Measurements from ENCODE around the gene HOXD4.

HOXD4 gene

GRCh38 chr2:176114120-176114929, 37.0 kb upstream of the HOXD4 start:
- no peak for DNase-seq

- no peak for DNase-seq
These were observed 36.3 kb upstream of the HOXD4 start for GRCh38 chr2:176114930-176115625.

- no peak for DNase-seq
These were observed 35.2 kb upstream of the HOXD4 start, which contains the start of gene HOXD10 for GRCh38 chr2:176115883-176116813. HOXD10 (plus strand) TSS chr2:176116778; CDS start chr2:176116834, 56 bp downstream.

- DNase-seq = no peak
These were observed 34.1 kb upstream of the HOXD4 start for GRCh38 chr2:176117162-176117822.

- DNase-seq = no peak
These were observed 33.5 kb upstream of the HOXD4 start for GRCh38 chr2:176117823-176118371.

- no peak for DNase-seq
These were observed 32.6 kb upstream of the HOXD4 start for GRCh38 chr2:176118601-176119339.

GRCh38 chr2:176120364-176121189, 30.8 kb upstream of the HOXD4 start:
- no peak for DNase-seq

- no peak for DNase-seq
These were observed 29.9 kb upstream of the HOXD4 start for GRCh38 chr2:176121190-176122051.

- DNase-seq = no peak
These were observed 29.2 kb upstream of the HOXD4 start for GRCh38 chr2:176122052-176122682.

GRCh38 chr2:176122683-176123410, 28.5 kb upstream of the HOXD4 start, which contains the start of gene HOXD9:
HOXD9 (plus strand) TSS chr2:176122719; CDS start chr2:176122769, 50 bp downstream.
- no peak for DNase-seq

GRCh38 chr2:176123411-176124109, 27.8 kb upstream of the HOXD4 start:
- no peak for DNase-seq

GRCh38 chr2:176124110-176124946, 27.0 kb upstream of the HOXD4 start:
- DNase-seq = no peak

GRCh38 chr2:176124947-176125771, 26.2 kb upstream of the HOXD4 start:
- no peak for DNase-seq

- DNase-seq = no peak
These were observed 25.6 kb upstream of the HOXD4 start for GRCh38 chr2:176125772-176126054.

- DNase-seq = peak; percentile 68
These were observed 24.2 kb upstream of the HOXD4 start for GRCh38 chr2:176126929-176127773.
